IPS DF 4.7 (cell line): ENCODE results near the gene IVL.

Source experiments
- DNase-seq: peaks from one replicate; pipeline ENCODE4 v3.0.0-alpha.2; 2013; ENCODE audit warnings: low spot score; ENCODE audit errors: extremely low read depth

Gene IVL

GRCh38 chr1:152946651-152947256, 38.4 kb downstream of the IVL start, which contains the start of gene SPRR5:
TSS of gene SPRR5 (plus strand) at chr1:152947206. CDS start at chr1:152948555, 1,349 bp downstream.
- no peak for DNase-seq

GRCh38 chr1:152951711-152952110, 43.4 kb downstream of the IVL start:
- no peak for DNase-seq

GRCh38 chr1:152953761-152954160, 45.4 kb downstream of the IVL start:
- DNase-seq, result no peak

GRCh38 chr1:152954436-152954835, 46.1 kb downstream of the IVL start:
- DNase-seq, result no peak

GRCh38 chr1:152957561-152957960, 49.2 kb downstream of the IVL start:
- DNase-seq, result no peak

- DNase-seq, result no peak
Measured at GRCh38 chr1:152959273-152959672, 50.9 kb downstream of the IVL start.

GRCh38 chr1:152959801-152960451, 51.6 kb downstream of the IVL start:
- no peak for DNase-seq

GRCh38 chr1:152960452-152961044, 52.2 kb downstream of the IVL start:
- peak; percentile 19 for DNase-seq
